Mesenchymal stem cell (in vitro differentiated cells and primary cell): Measurements from ENCODE around the gene MINK1.

Source experiments
- DNase-seq: peaks from one replicate; pipeline ENCODE4 v3.0.0-alpha.2; 2013
- H2AFZ ChIP-seq: one replicate; pipeline ENCODE4 v1.6.1; 2013; ENCODE audit warnings: low read depth, mild to moderate bottlenecking, control low read depth, inconsistent platforms, low read length, moderate library complexity
- H2AK5ac ChIP-seq: 2 replicates; pipeline ENCODE4 v1.6.1; 2013; ENCODE audit warnings: low read length, moderate library complexity, mild to moderate bottlenecking, inconsistent platforms; ENCODE audit not compliant: severe bottlenecking
- H2BK120ac ChIP-seq: one replicate; pipeline ENCODE4 v1.6.1; 2013; ENCODE audit warnings: low read depth, mild to moderate bottlenecking, inconsistent platforms, low read length, moderate library complexity
- H2BK12ac ChIP-seq, 2 experiments: one replicate each; pipeline ENCODE4 v1.6.1; 2013; ENCODE audit warnings: inconsistent platforms in 2 of 2, low read length in 2 of 2, mild to moderate bottlenecking in 2 of 2, moderate library complexity in 2 of 2, control low read depth in 1 of 2
- H2BK15ac ChIP-seq: one replicate; pipeline ENCODE4 v1.6.1; 2013; ENCODE audit warnings: mild to moderate bottlenecking, low read depth, inconsistent platforms; ENCODE audit not compliant: poor library complexity, severe bottlenecking
- H2BK5ac ChIP-seq: 2 replicates; pipeline ENCODE4 v1.6.1; 2013; ENCODE audit warnings: low read depth, mild to moderate bottlenecking, low read length, control low read depth, inconsistent platforms; ENCODE audit not compliant: poor library complexity, severe bottlenecking
- H3K14ac ChIP-seq, 2 experiments: one replicate each; pipeline ENCODE4 v1.6.1; 2013; ENCODE audit warnings: inconsistent platforms in 2 of 2, low read length in 2 of 2, control low read depth in 1 of 2, mild to moderate bottlenecking in 1 of 2, moderate library complexity in 1 of 2
- H3K18ac ChIP-seq, 2 experiments: one replicate each; pipeline ENCODE4 v1.6.1; 2013; ENCODE audit warnings: inconsistent platforms in 2 of 2, low read length in 2 of 2, control low read depth in 1 of 2, low read depth in 1 of 2, mild to moderate bottlenecking in 1 of 2
- H3K23ac ChIP-seq, 2 experiments: one replicate each; pipeline ENCODE4 v1.6.1; 2013; ENCODE audit warnings: inconsistent platforms in 2 of 2, low read length in 2 of 2, mild to moderate bottlenecking in 2 of 2, moderate library complexity in 2 of 2, control low read depth in 1 of 2
- H3K27ac ChIP-seq: 2 replicates; pipeline ENCODE4 v1.5.1; 2013; ENCODE audit warnings: mild to moderate bottlenecking, moderate library complexity, low read length, control low read depth, inconsistent platforms; ENCODE audit not compliant: poor library complexity, severe bottlenecking
- H3K27me3 ChIP-seq, 2 experiments: 2 replicates each; pipeline versions ENCODE4 v1.6.1 to v1.7.0; 2013; ENCODE audit warnings: low read length in 2 of 2, mild to moderate bottlenecking in 2 of 2, moderate library complexity in 2 of 2, control low read depth in 1 of 2, inconsistent platforms in 1 of 2; ENCODE audit not compliant: control insufficient read depth in 1 of 2, insufficient read depth in 1 of 2
- H3K36me3 ChIP-seq, 2 experiments: 2 replicates each; pipeline versions ENCODE4 v1.6.1 to v1.7.0; 2013; ENCODE audit warnings: low read length in 2 of 2, control low read depth in 1 of 2, inconsistent platforms in 1 of 2, low read depth in 1 of 2, mild to moderate bottlenecking in 1 of 2; ENCODE audit not compliant: insufficient read depth in 2 of 2, control insufficient read depth in 1 of 2
- H3K4ac ChIP-seq, 2 experiments: one replicate each; pipeline ENCODE4 v1.6.1; 2013; ENCODE audit warnings: inconsistent platforms in 2 of 2, low read length in 2 of 2, mild to moderate bottlenecking in 2 of 2, moderate library complexity in 2 of 2, control low read depth in 1 of 2, low read depth in 1 of 2
- H3K4me1 ChIP-seq: 2 replicates; pipeline ENCODE4 v1.6.1; 2013; ENCODE audit warnings: low read depth, low read length, control low read depth; ENCODE audit not compliant: control insufficient read depth, insufficient read depth
- H3K4me2 ChIP-seq: 2 replicates; pipeline ENCODE4 v1.6.1; 2013; ENCODE audit warnings: low read length, mild to moderate bottlenecking, inconsistent platforms; ENCODE audit not compliant: poor library complexity, severe bottlenecking
- H3K4me3 ChIP-seq, 2 experiments: 2 replicates each; pipeline versions ENCODE4 v1.5.1 to v1.7.0; 2013; ENCODE audit warnings: low read length in 2 of 2, mild to moderate bottlenecking in 2 of 2, control low read depth in 1 of 2, low read depth in 1 of 2; ENCODE audit not compliant: insufficient read depth in 1 of 2
- H3K79me1 ChIP-seq: replicated peaks from 2 replicates; pipeline ENCODE4 v1.6.1; 2013; ENCODE audit warnings: mild to moderate bottlenecking, control low read depth, low read length, inconsistent platforms; ENCODE audit not compliant: poor library complexity, severe bottlenecking
- H3K9ac ChIP-seq: 2 replicates; pipeline ENCODE4 v1.7.0; 2013; ENCODE audit warnings: mild to moderate bottlenecking, low read length, moderate library complexity
- H3K9me3 ChIP-seq: 2 replicates; pipeline ENCODE4 v1.7.0; 2013; ENCODE audit warnings: mild to moderate bottlenecking, low read length; ENCODE audit not compliant: control insufficient read depth
- H4K8ac ChIP-seq: one replicate; pipeline ENCODE4 v1.6.1; 2013; ENCODE audit warnings: inconsistent platforms, mild to moderate bottlenecking, low read length, moderate library complexity
- H4K91ac ChIP-seq: one replicate; pipeline ENCODE4 v1.6.1; 2013; ENCODE audit warnings: mild to moderate bottlenecking, low read length, inconsistent platforms
- WGBS: methylation state at CpG from one replicate; pipeline ENCODE4 v1.1.7; 2013; ENCODE audit warnings: mixed read lengths; 5-methylcytosine and 5-hydroxymethylcytosine counted together

Gene MINK1

DNA sequence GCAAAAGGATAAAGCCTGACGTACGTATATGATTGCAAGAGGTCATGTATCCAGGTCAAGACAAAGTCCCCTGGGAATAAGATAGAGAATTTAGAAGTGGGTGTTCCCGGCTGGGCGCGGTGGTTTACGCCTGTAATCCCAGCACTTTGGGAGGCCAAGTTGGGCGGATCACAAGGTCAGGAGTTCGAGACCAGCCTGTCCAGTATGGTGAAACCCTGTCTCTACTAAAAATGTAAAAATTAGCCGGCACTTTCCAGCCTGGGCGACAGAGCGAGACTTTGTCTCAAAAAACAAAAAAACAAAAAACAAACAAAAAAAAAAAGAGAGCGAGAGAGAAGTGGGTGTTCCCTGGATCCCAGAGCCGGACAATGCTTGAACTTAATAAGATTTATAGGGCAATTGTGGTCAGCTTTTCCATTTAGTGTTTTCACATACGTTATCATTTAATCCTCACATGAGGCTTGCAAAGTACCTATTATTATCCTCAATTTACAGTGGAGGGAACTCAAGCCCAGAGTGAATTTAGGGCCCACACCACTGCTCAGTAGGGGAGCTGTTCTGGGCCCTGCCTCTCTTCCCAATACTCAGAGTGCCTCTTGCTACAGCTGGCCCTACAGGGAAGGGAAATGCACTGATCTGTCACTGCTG lies 44.9 kb upstream of the MINK1 start:
- Histone ChIP-seq H2BK5ac (no peak overlapping the region), H3K36me3 (no peaks in the 10 kb centered on the region), H4K8ac (no peak overlapping the region), H3K4me2 (peak overlapping the region; percentile 100), H3K27ac (no peak overlapping the region), H3K9ac (peak overlapping the region; percentile 86), H3K18ac (no peak overlapping the region), H3K4me3 (peak overlapping the region in 1 of 2 experiments; percentile 86), H2AK5ac (no peak overlapping the region), H3K4ac (no peak overlapping the region), H4K91ac (no peak overlapping the region), H3K9me3 (no peaks in the 10 kb centered on the region), H2BK12ac (no peak overlapping the region), H3K14ac (no peak overlapping the region), H3K27me3 (peaks cover 3 to 23% of the 10 kb centered on the region in 2 experiments), H3K4me1 (peaks cover 15% of the 10 kb centered on the region), H3K79me1 (peaks cover 7% of the 10 kb centered on the region), H2AFZ (no peak overlapping the region), H3K23ac (no peak overlapping the region), H2BK120ac (no peak overlapping the region), H2BK15ac (no peak overlapping the region)
- DNase-seq, result no peak
- 86% methylated on average over 11 of the region's 14 CpGs for WGBS

DNA sequence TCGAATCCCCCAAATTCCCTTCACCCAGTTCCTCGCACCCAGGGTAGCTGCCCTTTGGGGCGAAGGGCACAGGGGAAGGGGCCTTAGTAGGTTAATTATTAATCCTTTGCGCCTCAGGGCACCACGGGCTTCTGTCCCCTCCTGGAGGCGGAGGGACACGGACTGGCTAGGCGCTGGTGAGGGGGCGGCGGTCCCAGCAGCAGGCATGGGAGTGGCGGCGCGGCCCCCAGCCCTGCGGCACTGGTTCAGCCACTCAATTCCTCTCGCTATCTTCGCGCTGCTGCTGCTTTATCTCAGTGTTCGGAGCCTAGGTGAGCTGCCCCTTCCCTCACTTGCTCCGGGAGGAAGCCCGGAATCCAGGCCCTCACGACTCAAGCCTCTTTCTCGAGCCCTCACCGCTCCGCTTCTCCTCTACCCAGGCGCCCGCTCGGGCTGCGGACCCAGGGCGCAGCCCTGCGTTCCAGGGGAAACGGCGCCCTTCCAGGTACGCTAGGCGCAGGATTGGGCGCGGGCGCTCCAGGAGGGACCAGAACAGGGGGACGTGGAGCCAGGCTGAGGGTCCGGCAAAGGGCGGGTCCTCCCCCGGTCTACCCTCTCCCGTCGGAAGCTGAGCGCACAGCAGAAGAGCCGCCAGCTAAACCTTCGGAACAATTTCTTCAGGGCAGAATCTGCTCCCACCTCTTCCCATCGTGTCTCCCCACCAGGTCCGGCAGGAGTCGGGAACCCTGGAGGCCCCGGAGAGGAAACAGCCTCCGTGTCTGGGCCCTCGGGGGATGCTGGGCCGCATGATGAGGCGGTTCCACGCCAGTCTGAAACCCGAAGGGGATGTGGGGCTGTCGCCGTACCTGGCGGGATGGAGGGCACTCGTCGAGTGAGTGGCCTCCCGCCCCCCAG lies 44.1 kb upstream of the MINK1 start, which contains the start of gene GLTPD2:
TSS of gene GLTPD2 (plus strand) at position 158 of the 894 bp plus-strand sequence. CDS start at position 206, 48 bp downstream.
- H3K18ac ChIP-seq, result peak within 1 kb of the TSS; percentile 81 to 98
- H3K14ac ChIP-seq, result peak within 1 kb of the TSS in 1 of 2 experiments; percentile 71
- H2BK5ac ChIP-seq, result no peak within 1 kb of the TSS
- H3K4me2 ChIP-seq, result peak within 1 kb of the TSS; percentile 100
- H2BK15ac ChIP-seq, result no peak within 1 kb of the TSS
- H3K79me1 ChIP-seq, result peaks cover 7% of the 10 kb centered on the region
- H3K9ac ChIP-seq, result peak within 1 kb of the TSS; percentile 86
- H2BK120ac ChIP-seq, result peak within 1 kb of the TSS; percentile 11
- peak; percentile 33 for DNase-seq
- peak within 1 kb of the TSS in 1 of 2 experiments; percentile 71 for H2BK12ac ChIP-seq
- WGBS, result 7% methylated on average over 54 of the region's 62 CpGs
- peak within 1 kb of the TSS; percentile 59 to 61 for H3K4ac ChIP-seq
- H3K4me1 ChIP-seq, result peaks cover 15% of the 10 kb centered on the region
- H3K4me3 ChIP-seq, result peak within 1 kb of the TSS; percentile 82 to 86
- no peaks in the 10 kb centered on the region for H3K36me3 ChIP-seq
- H4K8ac ChIP-seq, result peak within 1 kb of the TSS; percentile 67
- H2AFZ ChIP-seq, result peak within 1 kb of the TSS; percentile 95
- no peak within 1 kb of the TSS for H2AK5ac ChIP-seq
- peak within 1 kb of the TSS in 1 of 2 experiments; percentile 98 for H3K23ac ChIP-seq
- H3K27me3 ChIP-seq, result peaks cover 2 to 15% of the 10 kb centered on the region in 2 experiments
- H3K27ac ChIP-seq, result no peak within 1 kb of the TSS
- no peaks in the 10 kb centered on the region for H3K9me3 ChIP-seq
- H4K91ac ChIP-seq, result no peak within 1 kb of the TSS

DNA sequence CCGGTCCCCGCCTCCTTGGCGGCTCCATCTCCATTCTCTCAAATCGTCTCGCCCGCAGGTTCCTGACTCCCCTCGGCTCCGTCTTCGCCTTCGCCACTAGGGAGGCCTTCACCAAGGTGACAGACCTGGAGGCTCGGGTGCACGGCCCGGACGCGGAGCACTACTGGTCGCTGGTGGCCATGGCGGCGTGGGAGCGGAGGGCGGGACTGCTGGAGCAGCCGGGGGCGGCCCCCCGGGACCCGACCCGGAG lies 43.5 kb upstream of the MINK1 start:
- H2BK120ac ChIP-seq, result no peak overlapping the region
- no peak for DNase-seq

More for the DNA sequence above, 43.5 kb upstream of the MINK1 start:
- peak overlapping the region; percentile 81 to 98 for H3K18ac ChIP-seq
- H4K8ac ChIP-seq, result peak overlapping the region; percentile 67
- peak overlapping the region in 1 of 2 experiments; percentile 48 for H3K14ac ChIP-seq
- no peak overlapping the region for H4K91ac ChIP-seq
- H3K4me3 ChIP-seq, result peak overlapping the region; percentile 82 to 86
- peaks cover 0 to 10% of the 10 kb centered on the region in 2 experiments for H3K27me3 ChIP-seq
- H2BK15ac ChIP-seq, result no peak overlapping the region
- peak overlapping the region; percentile 86 for H3K9ac ChIP-seq
- no peak overlapping the region for H2AK5ac ChIP-seq
- H3K23ac ChIP-seq, result peak overlapping the region in 1 of 2 experiments; percentile 98
- H3K4me2 ChIP-seq, result peak overlapping the region; percentile 100
- H3K79me1 ChIP-seq, result peaks cover 7% of the 10 kb centered on the region
- H3K36me3 ChIP-seq, result no peaks in the 10 kb centered on the region
- peak overlapping the region in 1 of 2 experiments; percentile 71 for H2BK12ac ChIP-seq
- peaks cover 15% of the 10 kb centered on the region for H3K4me1 ChIP-seq
- no peak overlapping the region for H2BK5ac ChIP-seq
- peak overlapping the region; percentile 95 for H2AFZ ChIP-seq
- H3K4ac ChIP-seq, result peak overlapping the region; percentile 59 to 61
- 0% methylated on average over 14 of the region's 25 CpGs for WGBS
- H3K27ac ChIP-seq, result no peak overlapping the region
- no peaks in the 10 kb centered on the region for H3K9me3 ChIP-seq
